ENCODE results near the gene TRIM62.

The TRIM62 gene

GRCh38 chr1:33188572-33189275, 6.9 kb upstream of the TRIM62 start:
- DNase-seq (ENCODE audit: low spot score), result no peak
- TF ChIP-seq, protein P1, sequence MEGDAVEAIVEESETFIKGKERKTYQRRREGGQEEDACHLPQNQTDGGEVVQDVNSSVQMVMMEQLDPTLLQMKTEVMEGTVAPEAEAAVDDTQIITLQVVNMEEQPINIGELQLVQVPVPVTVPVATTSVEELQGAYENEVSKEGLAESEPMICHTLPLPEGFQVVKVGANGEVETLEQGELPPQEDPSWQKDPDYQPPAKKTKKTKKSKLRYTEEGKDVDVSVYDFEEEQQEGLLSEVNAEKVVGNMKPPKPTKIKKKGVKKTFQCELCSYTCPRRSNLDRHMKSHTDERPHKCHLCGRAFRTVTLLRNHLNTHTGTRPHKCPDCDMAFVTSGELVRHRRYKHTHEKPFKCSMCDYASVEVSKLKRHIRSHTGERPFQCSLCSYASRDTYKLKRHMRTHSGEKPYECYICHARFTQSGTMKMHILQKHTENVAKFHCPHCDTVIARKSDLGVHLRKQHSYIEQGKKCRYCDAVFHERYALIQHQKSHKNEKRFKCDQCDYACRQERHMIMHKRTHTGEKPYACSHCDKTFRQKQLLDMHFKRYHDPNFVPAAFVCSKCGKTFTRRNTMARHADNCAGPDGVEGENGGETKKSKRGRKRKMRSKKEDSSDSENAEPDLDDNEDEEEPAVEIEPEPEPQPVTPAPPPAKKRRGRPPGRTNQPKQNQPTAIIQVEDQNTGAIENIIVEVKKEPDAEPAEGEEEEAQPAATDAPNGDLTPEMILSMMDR (IDR thresholded peaks at IDR 0.05; ENCODE audit: extremely low read depth, missing control alignments), result no peak

- TF ChIP-seq, protein P1 (IDR thresholded peaks at IDR 0.05; ENCODE audit: extremely low read depth, missing control alignments), result no peak
- no peak for DNase-seq (ENCODE audit: low spot score)
Observed at GRCh38 chr1:33186936-33187335, 5.1 kb upstream of the TRIM62 start.

DNA sequence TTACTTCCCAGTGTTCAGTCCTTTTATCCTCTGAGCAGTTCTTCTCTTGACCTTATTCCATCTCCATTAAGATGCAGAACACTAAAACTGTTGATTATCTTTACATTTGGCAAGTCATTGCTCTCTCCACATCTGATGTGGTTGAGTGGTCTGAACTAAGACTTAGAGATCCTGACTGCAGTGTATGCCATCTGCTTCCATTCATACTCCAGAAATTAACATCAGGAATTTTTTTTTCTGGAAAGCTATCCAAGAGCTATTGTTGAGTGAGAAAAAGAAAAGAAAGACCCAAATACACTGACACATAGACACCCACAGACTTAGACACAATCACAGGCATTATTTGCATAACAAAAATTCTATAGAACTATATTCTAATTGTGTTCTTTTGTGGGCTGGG, 3.7 kb upstream of the TRIM62 start:
- DNase-seq (ENCODE audit: low spot score), result no peak
- TF ChIP-seq, protein P1 (IDR thresholded peaks at IDR 0.05; ENCODE audit: extremely low read depth, missing control alignments), result no peak

DNA sequence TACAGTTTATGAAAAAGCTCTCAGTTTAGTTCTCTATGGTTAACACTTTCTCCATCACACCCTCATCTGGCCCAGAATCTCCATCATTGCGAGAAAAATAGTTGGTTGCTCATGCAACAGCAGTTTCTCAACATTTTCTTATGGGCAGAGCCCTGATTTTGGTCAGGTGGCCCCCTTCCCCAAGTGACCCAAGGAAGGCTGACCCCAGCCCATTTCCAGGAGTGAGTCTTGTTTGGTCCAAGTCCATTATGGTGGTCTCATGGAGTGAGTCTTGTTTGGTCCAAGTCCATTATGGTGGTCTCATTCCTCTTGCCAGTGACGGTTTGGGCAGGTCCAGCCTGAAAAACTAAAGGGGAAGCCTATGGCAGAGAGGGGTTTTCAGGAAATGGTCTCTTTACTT, 1.5 kb upstream of the TRIM62 start:
- TF ChIP-seq, protein P1 (IDR thresholded peaks at IDR 0.05; ENCODE audit: extremely low read depth, missing control alignments), result no peak
- no peak for DNase-seq (ENCODE audit: low spot score)

DNA sequence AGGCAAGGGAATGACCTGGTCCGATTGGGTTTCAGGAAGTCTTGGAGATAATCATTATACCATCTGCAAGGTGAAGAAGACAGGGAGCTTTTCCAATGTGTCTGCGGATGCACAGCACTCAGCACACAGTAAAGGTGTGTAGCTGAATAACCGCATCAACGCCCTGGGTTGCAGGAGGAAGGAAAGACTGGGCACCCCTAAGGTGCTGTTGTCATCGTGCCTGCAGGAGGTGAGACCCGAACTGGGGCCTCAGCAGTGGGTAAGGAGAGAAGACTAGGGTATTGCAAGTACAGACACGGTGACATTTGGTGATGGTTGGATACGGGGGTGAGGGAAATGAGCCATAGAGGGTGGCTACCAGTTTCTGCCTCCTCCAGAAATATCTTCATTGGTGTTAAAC, 1.1 kb upstream of the TRIM62 start:
- peak; percentile 12 for DNase-seq (ENCODE audit: low spot score)
- TF ChIP-seq, protein P1 (IDR thresholded peaks at IDR 0.05; ENCODE audit: extremely low read depth, missing control alignments), result no peak

GRCh38 chr1:33182401-33182841, 578 bp upstream of the TRIM62 start:
- TF ChIP-seq, protein P1 (IDR thresholded peaks at IDR 0.05; ENCODE audit: extremely low read depth, missing control alignments), result no peak
- DNase-seq (ENCODE audit: low spot score), result no peak

DNA sequence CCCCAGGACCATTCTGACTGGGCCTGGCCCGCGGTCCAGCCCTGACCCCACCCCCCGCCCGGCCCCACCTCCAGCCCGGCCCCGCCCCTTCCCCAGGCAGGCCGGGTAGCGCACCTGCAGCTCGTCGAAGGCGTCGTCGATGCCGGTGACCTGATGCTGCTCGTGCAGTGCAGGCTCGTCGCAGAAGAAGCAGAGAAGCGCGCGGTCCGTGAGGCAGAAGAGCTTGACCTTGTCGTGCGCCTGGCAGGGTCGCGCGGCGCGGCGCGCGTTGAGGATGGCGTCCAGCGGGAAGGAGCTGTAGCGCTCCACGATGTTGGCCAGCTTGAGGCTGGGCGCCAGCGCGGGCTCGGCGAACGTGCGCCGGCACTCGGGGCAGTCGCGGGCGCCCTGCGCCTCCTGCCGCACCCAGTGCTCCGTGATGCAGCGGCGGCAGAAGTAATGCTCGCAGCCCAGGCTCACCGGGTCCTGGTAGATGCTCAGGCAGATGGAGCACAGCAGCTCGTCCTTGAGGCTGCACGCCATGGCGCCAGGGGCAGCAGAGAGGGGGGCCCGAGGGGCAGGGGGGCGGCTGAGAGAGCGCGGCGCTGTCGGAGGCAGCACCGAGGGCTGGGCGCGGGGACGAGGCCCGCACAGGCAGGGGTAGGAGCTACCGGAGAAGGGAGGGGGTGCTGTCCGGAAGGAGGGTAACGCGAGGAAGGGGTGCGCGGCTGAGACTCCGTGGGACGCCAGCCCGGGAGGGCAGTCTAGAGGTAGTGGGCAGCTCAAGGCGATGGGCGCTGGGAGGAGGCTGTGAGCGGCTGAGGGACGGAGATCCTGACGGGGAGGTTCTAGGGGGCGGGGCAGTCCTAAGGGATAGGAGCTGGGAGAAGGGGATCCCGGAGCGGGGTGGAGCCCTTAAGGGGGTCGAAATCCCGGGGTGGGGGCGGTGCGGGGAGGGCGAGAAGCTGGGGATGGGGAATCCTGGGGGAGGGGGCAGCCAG, 642 bp downstream of the TRIM62 start:
- DNase-seq (ENCODE audit: low spot score), result peak; percentile 99
- TF ChIP-seq, protein P1 (IDR thresholded peaks at IDR 0.05; ENCODE audit: extremely low read depth, missing control alignments), result no peak
